GM19193 (cell line): ENCODE results near the gene HDAC4.

Experiments used
- POLR2A ChIP-seq: IDR thresholded peaks from 4 replicates; pipeline ENCODE4 v1.6.1; 2011; ENCODE audit not compliant: insufficient read depth, insufficient read length; ENCODE audit errors: extremely low read depth

Gene HDAC4

GRCh38 chr2:239193401-239193811 lies 207.4 kb downstream of the HDAC4 start:
- no peak for TF ChIP-seq POLR2A

GRCh38 chr2:239192975-239193374 lies 207.8 kb downstream of the HDAC4 start:
- TF ChIP-seq POLR2A, result no peak

- no peak for TF ChIP-seq POLR2A
These were observed 208.4 kb downstream of the HDAC4 start for GRCh38 chr2:239192456-239192855.

GRCh38 chr2:239190921-239191885 lies 209.6 kb downstream of the HDAC4 start:
- TF ChIP-seq POLR2A, result no peak

- no peak for TF ChIP-seq POLR2A
These were observed 210.5 kb downstream of the HDAC4 start for GRCh38 chr2:239190361-239190760.

GRCh38 chr2:239189711-239190131 lies 211.1 kb downstream of the HDAC4 start:
- TF ChIP-seq POLR2A, result no peak

- no peak for TF ChIP-seq POLR2A
These were observed 212.3 kb downstream of the HDAC4 start for GRCh38 chr2:239188536-239188935.

GRCh38 chr2:239187464-239188253 lies 213.2 kb downstream of the HDAC4 start:
- TF ChIP-seq POLR2A, result no peak

GRCh38 chr2:239186516-239187357 lies 214.1 kb downstream of the HDAC4 start:
- no peak for TF ChIP-seq POLR2A

GRCh38 chr2:239184968-239185903 lies 215.6 kb downstream of the HDAC4 start:
- TF ChIP-seq POLR2A, result no peak

GRCh38 chr2:239184179-239184578 lies 216.6 kb downstream of the HDAC4 start:
- TF ChIP-seq POLR2A, result no peak

GRCh38 chr2:239182981-239183791 lies 217.6 kb downstream of the HDAC4 start:
- no peak for TF ChIP-seq POLR2A
